GM23338 (cell line): ENCODE measurements around the gene BMP8A. TPM values are rescaled to one million over a fixed set of nuclear protein-coding genes. Genes with fewer than 3 reads are reported as not detected.
"Not testable (repeated sequence)": the region's sequence is repeated elsewhere in the genome, so short reads cannot be mapped to it uniquely, and the experiment has no call there.

Experiments used
- ATAC-seq: fragments of 200-7000 bp; cut with Tn5 transposase; 3 replicates; pipeline ENCODE4 v1.9.1; 2020
- DNase-seq: peaks from one replicate; pipeline ENCODE4 v3.0.0-alpha.2; 2015; ENCODE audit warnings: low spot score
- H2AFZ ChIP-seq: fragments of 200-600 bp; sonication (generic); 2 replicates; pipeline ENCODE4 v1.8.0; 2016; ENCODE audit warnings: antibody characterized with exemption, mild to moderate bottlenecking, moderate library complexity
- H3F3A ChIP-seq: fragments of 200-600 bp; sonication (generic); replicated peaks from 2 replicates; pipeline ENCODE4 v1.8.0; 2017; ENCODE audit warnings: antibody characterized with exemption, mixed run types, low read depth
- H3K27ac ChIP-seq: fragments of 200-600 bp; sonication (generic); 2 replicates; pipeline ENCODE4 v1.6.1; 2016; ENCODE audit warnings: low read depth
- H3K27me3 ChIP-seq: fragments of 200-600 bp; sonication (generic); 2 replicates; pipeline ENCODE4 v1.8.0; 2016; ENCODE audit warnings: mild to moderate bottlenecking, mixed run types, moderate library complexity; ENCODE audit not compliant: insufficient read depth
- H3K36me3 ChIP-seq: fragments of 200-600 bp; sonication (generic); 2 replicates; pipeline ENCODE4 v1.8.0; 2016; ENCODE audit warnings: mild to moderate bottlenecking; ENCODE audit not compliant: insufficient read depth
- H3K4me1 ChIP-seq: fragments of 200-600 bp; sonication (generic); 2 replicates; pipeline ENCODE4 v1.8.0; 2016; ENCODE audit warnings: mild to moderate bottlenecking, moderate library complexity; ENCODE audit not compliant: insufficient read depth
- H3K4me2 ChIP-seq: fragments of 200-600 bp; sonication (generic); 2 replicates; pipeline ENCODE4 v1.7.1; 2017; ENCODE audit warnings: mixed run types
- H3K4me3 ChIP-seq: fragments of 200-600 bp; sonication (generic); 2 replicates; pipeline ENCODE4 v1.6.1; 2016; ENCODE audit warnings: mixed run types
- H3K79me2 ChIP-seq: fragments of 200-600 bp; sonication (generic); replicated peaks from 2 replicates; pipeline ENCODE4 v1.8.0; 2017; ENCODE audit warnings: mild to moderate bottlenecking; ENCODE audit not compliant: insufficient read depth
- H3K9me2 ChIP-seq: fragments of 200-600 bp; sonication (generic); 2 replicates; pipeline ENCODE4 v1.8.0; 2017; ENCODE audit not compliant: insufficient read depth
- H4K20me1 ChIP-seq: fragments of 200-600 bp; sonication (generic); replicated peaks from 2 replicates; pipeline ENCODE4 v1.8.0; 2017; ENCODE audit warnings: mild to moderate bottlenecking; ENCODE audit not compliant: insufficient read depth
- H3K27ac Mint-ChIP-seq: 2 replicates; pipeline ENCODE4 v1.8.0; 2020; ENCODE audit warnings: inconsistent platforms, mild to moderate bottlenecking, moderate library complexity, mixed read lengths
- H3K27me3 Mint-ChIP-seq: 3 replicates; pipeline ENCODE4 v1.8.0; 2022; ENCODE audit warnings: low read depth, mild to moderate bottlenecking, moderate library complexity, mixed read lengths, inconsistent platforms; ENCODE audit not compliant: insufficient read depth, poor library complexity
- H3K36me3 Mint-ChIP-seq: 3 replicates; pipeline ENCODE4 v1.8.0; 2021; ENCODE audit warnings: low read depth, mild to moderate bottlenecking, inconsistent platforms, moderate library complexity, mixed read lengths
- H3K4me1 Mint-ChIP-seq: 3 replicates; pipeline ENCODE4 v1.8.0; 2020; ENCODE audit warnings: mild to moderate bottlenecking, inconsistent platforms, mixed read lengths
- H3K4me3 Mint-ChIP-seq: 3 replicates; pipeline ENCODE4 v1.8.0; 2021; ENCODE audit warnings: moderate library complexity, mild to moderate bottlenecking, inconsistent platforms, mixed read lengths
- H3K9me3 Mint-ChIP-seq: 3 replicates; pipeline ENCODE4 v1.8.0; 2020; ENCODE audit warnings: moderate library complexity, mild to moderate bottlenecking, inconsistent platforms, mixed read lengths
- JUNB ChIP-seq: IDR thresholded peaks from one replicate; pipeline ENCODE4 v1.6.1; 2016; ENCODE audit warnings: antibody characterized with exemption; ENCODE audit not compliant: unreplicated experiment
- STAT1 ChIP-seq: IDR thresholded peaks from one replicate; pipeline ENCODE4 v1.6.1; 2016; ENCODE audit warnings: antibody characterized with exemption; ENCODE audit not compliant: unreplicated experiment
- ZNF331 ChIP-seq: fragments of 250-450 bp; sonication (Bioruptor Pico); IDR thresholded peaks from 2 replicates; pipeline ENCODE4 v1.5.0; 2020; ENCODE audit warnings: low read depth, mild to moderate bottlenecking, moderate library complexity
- polyA plus RNA-seq: library from polyadenylated mRNA; unstranded; fragments of >200 nt; fragmentation: Nextera tagmentation; extraction: Ambion mirVana; gene quantifications from 2 replicates; pipeline ENCODE4 v1.2.1, GENCODE V29; 2016
- total RNA-seq: library from RNA; depleted of rRNA; stranded (reverse); fragments of >200 nt; shearing (Covaris generic); gene quantifications from 2 replicates; pipeline ENCODE4 v1.2.3, GENCODE V29; 2014
- TF ChIP-seq, protein P1 (sequence below): IDR thresholded peaks from one replicate; pipeline ENCODE4 v1.6.1; 2018; ENCODE audit warnings: antibody characterized with exemption; ENCODE audit not compliant: unreplicated experiment
- TF ChIP-seq, protein P2 (sequence below), 2 experiments: fragments of 200-600 bp in 1 of 2; sonication (generic) in 1 of 2; conservative IDR thresholded peaks; 2 replicates each; pipeline versions ENCODE4 v1.5.1 to v1.6.1; 2016 to 2017; ENCODE audit warnings: antibody characterized with exemption in 2 of 2, low read depth in 2 of 2, mild to moderate bottlenecking in 2 of 2, moderate library complexity in 1 of 2

BMP8A gene
- total and polyA plus RNA-seq, 2 experiments from 2014 or later, result 0.34 to 0.63 TPM

DNA sequence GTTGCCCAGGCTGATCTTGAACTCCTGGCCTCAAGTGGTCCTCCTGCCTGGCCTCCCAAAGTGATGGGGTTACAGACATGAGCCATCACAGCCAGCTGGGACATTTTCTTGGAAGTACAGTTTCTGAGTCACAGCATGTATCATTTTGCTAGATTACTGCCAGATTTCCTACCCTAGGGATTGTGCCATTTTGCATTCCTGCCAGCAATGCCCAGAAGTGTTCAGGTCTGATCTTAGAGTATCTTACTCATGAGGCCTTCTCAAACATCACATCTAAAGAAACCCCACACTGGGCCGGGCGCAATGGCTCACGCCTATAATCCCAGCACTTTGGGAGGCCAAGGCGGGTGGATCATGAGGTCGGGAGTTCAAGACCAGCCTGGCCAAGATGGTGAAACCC lies 10.2 kb downstream of the BMP8A start (continued):
- TF ChIP-seq ZNF331, result no peak
- TF ChIP-seq, protein P1, sequence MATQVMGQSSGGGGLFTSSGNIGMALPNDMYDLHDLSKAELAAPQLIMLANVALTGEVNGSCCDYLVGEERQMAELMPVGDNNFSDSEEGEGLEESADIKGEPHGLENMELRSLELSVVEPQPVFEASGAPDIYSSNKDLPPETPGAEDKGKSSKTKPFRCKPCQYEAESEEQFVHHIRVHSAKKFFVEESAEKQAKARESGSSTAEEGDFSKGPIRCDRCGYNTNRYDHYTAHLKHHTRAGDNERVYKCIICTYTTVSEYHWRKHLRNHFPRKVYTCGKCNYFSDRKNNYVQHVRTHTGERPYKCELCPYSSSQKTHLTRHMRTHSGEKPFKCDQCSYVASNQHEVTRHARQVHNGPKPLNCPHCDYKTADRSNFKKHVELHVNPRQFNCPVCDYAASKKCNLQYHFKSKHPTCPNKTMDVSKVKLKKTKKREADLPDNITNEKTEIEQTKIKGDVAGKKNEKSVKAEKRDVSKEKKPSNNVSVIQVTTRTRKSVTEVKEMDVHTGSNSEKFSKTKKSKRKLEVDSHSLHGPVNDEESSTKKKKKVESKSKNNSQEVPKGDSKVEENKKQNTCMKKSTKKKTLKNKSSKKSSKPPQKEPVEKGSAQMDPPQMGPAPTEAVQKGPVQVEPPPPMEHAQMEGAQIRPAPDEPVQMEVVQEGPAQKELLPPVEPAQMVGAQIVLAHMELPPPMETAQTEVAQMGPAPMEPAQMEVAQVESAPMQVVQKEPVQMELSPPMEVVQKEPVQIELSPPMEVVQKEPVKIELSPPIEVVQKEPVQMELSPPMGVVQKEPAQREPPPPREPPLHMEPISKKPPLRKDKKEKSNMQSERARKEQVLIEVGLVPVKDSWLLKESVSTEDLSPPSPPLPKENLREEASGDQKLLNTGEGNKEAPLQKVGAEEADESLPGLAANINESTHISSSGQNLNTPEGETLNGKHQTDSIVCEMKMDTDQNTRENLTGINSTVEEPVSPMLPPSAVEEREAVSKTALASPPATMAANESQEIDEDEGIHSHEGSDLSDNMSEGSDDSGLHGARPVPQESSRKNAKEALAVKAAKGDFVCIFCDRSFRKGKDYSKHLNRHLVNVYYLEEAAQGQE, result no peak
- TF ChIP-seq STAT1, result no peak
- TF ChIP-seq, protein P2, sequence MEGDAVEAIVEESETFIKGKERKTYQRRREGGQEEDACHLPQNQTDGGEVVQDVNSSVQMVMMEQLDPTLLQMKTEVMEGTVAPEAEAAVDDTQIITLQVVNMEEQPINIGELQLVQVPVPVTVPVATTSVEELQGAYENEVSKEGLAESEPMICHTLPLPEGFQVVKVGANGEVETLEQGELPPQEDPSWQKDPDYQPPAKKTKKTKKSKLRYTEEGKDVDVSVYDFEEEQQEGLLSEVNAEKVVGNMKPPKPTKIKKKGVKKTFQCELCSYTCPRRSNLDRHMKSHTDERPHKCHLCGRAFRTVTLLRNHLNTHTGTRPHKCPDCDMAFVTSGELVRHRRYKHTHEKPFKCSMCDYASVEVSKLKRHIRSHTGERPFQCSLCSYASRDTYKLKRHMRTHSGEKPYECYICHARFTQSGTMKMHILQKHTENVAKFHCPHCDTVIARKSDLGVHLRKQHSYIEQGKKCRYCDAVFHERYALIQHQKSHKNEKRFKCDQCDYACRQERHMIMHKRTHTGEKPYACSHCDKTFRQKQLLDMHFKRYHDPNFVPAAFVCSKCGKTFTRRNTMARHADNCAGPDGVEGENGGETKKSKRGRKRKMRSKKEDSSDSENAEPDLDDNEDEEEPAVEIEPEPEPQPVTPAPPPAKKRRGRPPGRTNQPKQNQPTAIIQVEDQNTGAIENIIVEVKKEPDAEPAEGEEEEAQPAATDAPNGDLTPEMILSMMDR (conservative IDR thresholded peaks at IDR 0.05; ENCODE audit: low read depth in 2 of 2), result no peak

DNA sequence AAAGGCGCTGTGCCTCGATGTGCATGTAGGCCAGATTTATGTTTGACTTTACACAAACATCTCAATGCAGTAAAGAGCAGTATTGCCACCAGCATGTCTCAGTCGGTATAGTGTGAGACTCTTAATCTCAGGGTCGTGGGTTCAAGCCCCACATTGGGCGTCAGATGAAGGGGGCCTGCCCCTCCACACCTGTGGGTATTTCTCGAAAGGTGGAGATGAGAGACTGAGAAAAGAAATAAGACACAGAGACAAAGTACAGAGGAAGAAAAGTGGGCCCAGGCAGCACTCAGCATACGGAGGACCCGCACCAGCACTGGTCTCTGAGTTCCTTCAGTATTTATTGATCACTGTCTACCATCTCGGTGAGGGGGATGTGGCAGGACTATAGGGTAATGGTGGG lies 13.0 kb downstream of the BMP8A start:
- H3K4me1 ChIP-seq, H4K20me1 ChIP-seq, H2AFZ ChIP-seq, H3F3A ChIP-seq, H3K9me3 Mint-ChIP-seq, H3K36me3 ChIP-seq, H3K4me2 ChIP-seq, DNase-seq, ATAC-seq, H3K27ac Mint-ChIP-seq, H3K4me3 Mint-ChIP-seq, H3K27me3 ChIP-seq, H3K9me2 ChIP-seq, H3K27ac ChIP-seq, H3K4me3 ChIP-seq, H3K36me3 Mint-ChIP-seq, H3K79me2 ChIP-seq: not testable (repeated sequence)
- Mint-ChIP-seq H3K4me1 (peaks cover 14% of the 10 kb centered on the region; the same call in 2 of the 3 replicates), H3K27me3 (peaks cover 21% of the 10 kb centered on the region)

DNA sequence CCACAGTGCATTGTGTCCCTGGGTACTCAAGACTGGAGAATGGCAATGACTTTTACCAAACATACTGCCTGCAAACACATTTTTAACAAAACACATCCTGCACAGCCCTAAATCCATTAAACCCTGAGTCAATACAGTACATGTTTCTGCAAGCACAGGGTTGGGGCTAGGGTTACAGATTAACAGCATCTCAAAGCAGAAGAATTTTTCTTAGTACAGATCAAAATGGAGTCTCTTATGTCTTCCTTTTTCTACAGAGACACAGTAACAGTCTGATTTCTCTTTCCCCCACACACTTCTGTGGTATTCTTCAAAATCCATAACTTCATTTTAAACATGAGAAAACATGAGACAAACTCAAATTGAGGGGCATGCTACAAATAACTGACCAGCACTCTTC lies 13.9 kb downstream of the BMP8A start:
- H3K4me3 Mint-ChIP-seq, result no peak overlapping the region
- H2AFZ ChIP-seq, result no peak overlapping the region
- TF ChIP-seq STAT1 (no peak), JUNB (no peak)
- TF ChIP-seq, protein P1, result no peak

More for the DNA sequence above, 13.9 kb downstream of the BMP8A start:
- Histone ChIP-seq H3F3A (no peaks in the 10 kb centered on the region), H3K9me2 (no peaks in the 10 kb centered on the region), H3K4me3 (no peak overlapping the region), H3K79me2 (no peaks in the 10 kb centered on the region), H3K36me3 (no peaks in the 10 kb centered on the region), H3K27ac (no peak overlapping the region), H3K4me2 (no peak overlapping the region), H4K20me1 (no peaks in the 10 kb centered on the region), H3K4me1 (no peaks in the 10 kb centered on the region; the same call in 1 of the 2 replicates), H3K27me3 (no peaks in the 10 kb centered on the region)
- Mint-ChIP-seq H3K27me3 (peaks cover 16% of the 10 kb centered on the region), H3K9me3 (no peaks in the 10 kb centered on the region), H3K4me1 (peaks cover 17% of the 10 kb centered on the region; the same call in 2 of the 3 replicates), H3K27ac (no peak overlapping the region), H3K36me3 (no peaks in the 10 kb centered on the region)
- ATAC-seq (no peak), DNase-seq (no peak)
